HepG2 (cell line): Measurements from ENCODE around the gene BICDL2. TPM values are rescaled to one million over a fixed set of nuclear protein-coding genes. Genes with fewer than 3 reads are reported as not detected.
A peak's percentile ranks its signal among the peaks of the same experiment; 100 is the strongest.

Experiments
- AKNA ChIP-seq: sonication (generic); formaldehyde crosslinking; IDR thresholded peaks from 2 replicates; pipeline ENCODE4 v1.4.0; 2020; ENCODE audit warnings: missing genetic modification reagents, borderline replicate concordance
- CHD2 ChIP-seq: IDR thresholded peaks from 2 replicates; pipeline ENCODE4 v1.6.1; 2011; ENCODE audit warnings: low read depth, low read length, improper control_type of control experiment
- CREM ChIP-seq, 2 experiments: sonication (generic) in 1 of 2; formaldehyde crosslinking in 1 of 2; IDR thresholded peaks; 2 replicates each; pipeline versions ENCODE4 v1.4.0 to v1.6.1; 2016 to 2020; ENCODE audit warnings: antibody characterized with exemption in 1 of 2, mild to moderate bottlenecking in 1 of 2, missing genetic modification reagents in 1 of 2
- CTCF ChIP-seq: sonication (generic); formaldehyde crosslinking; IDR thresholded peaks from 2 replicates; pipeline ENCODE4 v1.5.0; 2020; ENCODE audit warnings: mild to moderate bottlenecking, missing genetic modification reagents, moderate library complexity
- ELF3 ChIP-seq: IDR thresholded peaks from 2 replicates; pipeline ENCODE4 v1.6.1; 2016; ENCODE audit warnings: missing genetic modification reagents, missing compliant biosample characterization
- GTF3A ChIP-seq: sonication (generic); formaldehyde crosslinking; conservative IDR thresholded peaks from 2 replicates; pipeline ENCODE4 v1.4.0; 2020; ENCODE audit warnings: mild to moderate bottlenecking, missing genetic modification reagents
- JDP2 ChIP-seq: sonication (generic); formaldehyde crosslinking; IDR thresholded peaks from 2 replicates; pipeline ENCODE4 v1.8.1; 2022; ENCODE audit warnings: missing genetic modification reagents, borderline replicate concordance
- NRL ChIP-seq: sonication (generic); formaldehyde crosslinking; IDR thresholded peaks from 2 replicates; pipeline ENCODE4 v1.5.0; 2020; ENCODE audit warnings: missing genetic modification reagents, mild to moderate bottlenecking, moderate library complexity, borderline replicate concordance
- RFX3 ChIP-seq: IDR thresholded peaks from 2 replicates; pipeline ENCODE4 v1.6.1; 2016; ENCODE audit warnings: missing biosample characterization, missing genetic modification reagents
- SP1 ChIP-seq, 2 experiments: fragments of 450-650 bp in 1 of 2; sonication (generic) in 1 of 2; formaldehyde crosslinking in 1 of 2; IDR thresholded peaks; 2 replicates each; pipeline versions ENCODE4 v1.4.0 to v1.6.1; 2016 to 2020; ENCODE audit warnings: missing genetic modification reagents in 1 of 2
- ZBTB20 ChIP-seq: sonication (generic); formaldehyde crosslinking; IDR thresholded peaks from 2 replicates; pipeline ENCODE4 v1.8.1; 2023; ENCODE audit warnings: missing genetic modification reagents, low read depth, mild to moderate bottlenecking, borderline replicate concordance
- ZFX ChIP-seq: sonication (generic); formaldehyde crosslinking; IDR thresholded peaks from 2 replicates; pipeline ENCODE4 v1.4.0; 2020; ENCODE audit warnings: mild to moderate bottlenecking, low read depth, missing genetic modification reagents, moderate library complexity
- ZNF235 ChIP-seq: sonication (generic); formaldehyde crosslinking; IDR thresholded peaks from 2 replicates; pipeline ENCODE4 v1.8.1; 2023; ENCODE audit warnings: mild to moderate bottlenecking, missing genetic modification reagents, borderline replicate concordance
- ZNF337 ChIP-seq: sonication (generic); formaldehyde crosslinking; IDR thresholded peaks from 2 replicates; pipeline ENCODE4 v1.5.1; 2020; ENCODE audit warnings: missing genetic modification reagents, low read depth, mild to moderate bottlenecking, borderline replicate concordance
- ZNF512 ChIP-seq: sonication (generic); formaldehyde crosslinking; IDR thresholded peaks from 2 replicates; pipeline ENCODE4 v1.4.0; 2020; ENCODE audit warnings: mild to moderate bottlenecking, missing genetic modification reagents
- ZNF589 ChIP-seq: sonication (generic); formaldehyde crosslinking; conservative IDR thresholded peaks from 2 replicates; pipeline ENCODE4 v1.8.0; 2022; ENCODE audit warnings: mild to moderate bottlenecking, moderate library complexity, missing genetic modification reagents
- ZNF660 ChIP-seq: sonication (generic); formaldehyde crosslinking; IDR thresholded peaks from 2 replicates; pipeline ENCODE4 v1.5.1; 2020; ENCODE audit warnings: mild to moderate bottlenecking, low read depth, missing genetic modification reagents, borderline replicate concordance
- ZNF761 ChIP-seq: sonication (generic); formaldehyde crosslinking; conservative IDR thresholded peaks from 2 replicates; pipeline ENCODE4 v1.4.0; 2020; ENCODE audit warnings: mild to moderate bottlenecking, missing genetic modification reagents
- ZSCAN29 ChIP-seq: sonication (generic); formaldehyde crosslinking; conservative IDR thresholded peaks from 2 replicates; pipeline ENCODE4 v1.4.0; 2020; ENCODE audit warnings: mild to moderate bottlenecking, missing genetic modification reagents
- polyA plus RNA-seq, 8 experiments: library from polyadenylated mRNA; depleted of rRNA in 3 of 8; stranded (reverse) in 7 of 8; unstranded in 1 of 8; fragments of >200 nt; fragmentation: Illumina TruSeq in 4 of 8; extraction: Trizol in 4 of 8; gene quantifications; 2 replicates each; pipeline versions ENCODE4 v1.2.1 to v1.2.3, GENCODE V29; 2011 to 2016; ENCODE audit warnings: low read depth in 4 of 8, missing spikeins in 1 of 8, mixed read lengths in 1 of 8; ENCODE audit not compliant: insufficient read depth in 1 of 8
- total RNA-seq, 5 experiments: library from RNA; depleted of rRNA; stranded (reverse); fragments of >200 nt; fragmentation: Illumina TruSeq; extraction: Trizol; gene quantifications; 2 replicates each; pipeline ENCODE4 v1.2.3, GENCODE V29; 2016; ENCODE audit warnings: low read depth in 1 of 5

BICDL2 gene
- total and polyA plus RNA-seq, 2 of the 13 experiments (the other 11 are each of a cell fraction or from before 2014, with no cell fraction given) = 0.12 TPM; not detected in 1

GRCh38 chr16:2980227-2981176 is 56.2 kb downstream of the BICDL2 start, which contains the start of gene PKMYT1 (continued):
- no peak; the same call in 1 of the 2 replicates for TF ChIP-seq CTCF (CRISPR knock-in tag)
- TF ChIP-seq ZFX (CRISPR knock-in tag) = peak; percentile 96
- no peak; the same call in 1 of the 2 replicates for TF ChIP-seq NRL (CRISPR knock-in tag)
- 0 out of 2 replicates have a peak, but pooled peaks have one; percentile 18 for TF ChIP-seq ZNF761 (CRISPR knock-in tag)
- TF ChIP-seq CHD2 = no peak
- no peak for TF ChIP-seq ZNF512 (CRISPR knock-in tag)
- peak; percentile 53; the same call in 1 of the 2 replicates for TF ChIP-seq ZSCAN29 (CRISPR knock-in tag)
- TF ChIP-seq RFX3 = no peak
- TF ChIP-seq ZNF337 (CRISPR knock-in tag) = no peak
- no peak for TF ChIP-seq CREM (IDR thresholded peaks at IDR 0.05)
- no peak for TF ChIP-seq CREM (CRISPR knock-in tag; IDR thresholded peaks at IDR 0.05)
- no peak for TF ChIP-seq GTF3A (CRISPR knock-in tag)
- TF ChIP-seq ZNF589 (CRISPR knock-in tag) = no peak; the same call in 1 of the 2 replicates
- no peak for TF ChIP-seq SP1 (IDR thresholded peaks at IDR 0.05)
- peak; percentile 35; the same call in 1 of the 2 replicates for TF ChIP-seq SP1 (CRISPR knock-in tag; IDR thresholded peaks at IDR 0.05)
- 0 out of 2 replicates have a peak, but pooled peaks have one; percentile 50 for TF ChIP-seq AKNA (CRISPR knock-in tag)
- TF ChIP-seq ELF3 (CRISPR knock-in tag) = peak; percentile 30; the same call in 1 of the 2 replicates
- TF ChIP-seq JDP2 (CRISPR knock-in tag) = no peak
- no peak for TF ChIP-seq ZBTB20 (CRISPR knock-in tag)
- TF ChIP-seq ZNF660 (CRISPR knock-in tag) = no peak
- TF ChIP-seq ZNF235 (CRISPR knock-in tag) = no peak
